H9 (cell line): ENCODE results near the gene RUNDC3A. TPM values are rescaled to one million over a fixed set of nuclear protein-coding genes. Genes with fewer than 3 reads are reported as not detected.
A peak's percentile ranks its signal among the peaks of the same experiment; 100 is the strongest.

Experiments used
- DNase-seq: peaks from one replicate; pipeline ENCODE4 v3.0.0-alpha.2; 2017
- H2AFZ ChIP-seq: one replicate; pipeline ENCODE4 v1.6.1; 2013; ENCODE audit warnings: mild to moderate bottlenecking, low read length, control low read depth, moderate library complexity
- H2AK5ac ChIP-seq: 2 replicates; pipeline ENCODE4 v1.6.1; 2013; ENCODE audit warnings: low read length, control low read depth, mixed read lengths; ENCODE audit not compliant: insufficient read length
- H2BK120ac ChIP-seq: one replicate; pipeline ENCODE4 v1.6.1; 2013; ENCODE audit warnings: low read depth, mild to moderate bottlenecking, low read length, control low read depth, inconsistent platforms; ENCODE audit not compliant: poor library complexity, severe bottlenecking
- H2BK12ac ChIP-seq: 2 replicates; pipeline ENCODE4 v1.6.1; 2013; ENCODE audit warnings: low read length, control low read depth, mixed read lengths, low read depth; ENCODE audit not compliant: insufficient read length
- H2BK15ac ChIP-seq: 2 replicates; pipeline ENCODE4 v1.6.1; 2013; ENCODE audit warnings: low read depth, low read length, control low read depth
- H2BK20ac ChIP-seq: one replicate; pipeline ENCODE4 v1.6.1; 2013; ENCODE audit warnings: low read depth, mild to moderate bottlenecking, low read length, control low read depth, inconsistent platforms; ENCODE audit not compliant: poor library complexity, severe bottlenecking
- H2BK5ac ChIP-seq: 2 replicates; pipeline ENCODE4 v1.6.1; 2013; ENCODE audit warnings: low read length, control low read depth, mixed read lengths; ENCODE audit not compliant: insufficient read length
- H3K14ac ChIP-seq: 2 replicates; pipeline ENCODE4 v1.6.1; 2013; ENCODE audit warnings: low read length, control low read depth; ENCODE audit not compliant: insufficient read depth
- H3K18ac ChIP-seq: 2 replicates; pipeline ENCODE4 v1.6.1; 2013; ENCODE audit warnings: low read depth, mild to moderate bottlenecking, mixed read lengths, low read length, control low read depth; ENCODE audit not compliant: insufficient read length
- H3K23ac ChIP-seq: 2 replicates; pipeline ENCODE4 v1.6.1; 2013; ENCODE audit warnings: low read length, control low read depth, mixed read lengths, low read depth; ENCODE audit not compliant: insufficient read length
- H3K23me2 ChIP-seq: 2 replicates; pipeline ENCODE4 v1.6.1; 2013; ENCODE audit warnings: low read depth, mild to moderate bottlenecking, mixed read lengths, low read length, control low read depth; ENCODE audit not compliant: insufficient read length, poor library complexity, severe bottlenecking
- H3K27ac ChIP-seq: 2 replicates; pipeline ENCODE4 v1.5.1; 2013; ENCODE audit warnings: low read length, control low read depth, mixed read lengths, low read depth; ENCODE audit not compliant: insufficient read length
- H3K27me3 ChIP-seq: 2 replicates; pipeline ENCODE4 v1.6.1; 2013; ENCODE audit warnings: low read length, control low read depth, inconsistent platforms; ENCODE audit not compliant: insufficient read depth
- H3K4ac ChIP-seq: 2 replicates; pipeline ENCODE4 v1.6.1; 2013; ENCODE audit warnings: low read depth, mild to moderate bottlenecking, control low read depth, inconsistent platforms, low read length, moderate library complexity
- H3K4me1 ChIP-seq: 2 replicates; pipeline ENCODE4 v1.6.1; 2013; ENCODE audit warnings: low read length, control low read depth, inconsistent platforms; ENCODE audit not compliant: insufficient read depth
- H3K4me2 ChIP-seq: 2 replicates; pipeline ENCODE4 v1.6.1; 2013; ENCODE audit warnings: low read length, control low read depth, mixed read lengths; ENCODE audit not compliant: insufficient read length, insufficient read depth
- H3K56ac ChIP-seq: 2 replicates; pipeline ENCODE4 v1.6.1; 2013; ENCODE audit warnings: low read depth, mild to moderate bottlenecking, mixed read lengths, low read length, control low read depth; ENCODE audit not compliant: insufficient read length
- H3K79me1 ChIP-seq: 2 replicates; pipeline ENCODE4 v1.6.1; 2013; ENCODE audit warnings: low read depth, mild to moderate bottlenecking, moderate library complexity, low read length, control low read depth, inconsistent platforms; ENCODE audit not compliant: insufficient read depth, poor library complexity, severe bottlenecking
- H3K79me2 ChIP-seq: 2 replicates; pipeline ENCODE4 v1.6.1; 2013; ENCODE audit warnings: low read length, control low read depth, inconsistent platforms; ENCODE audit not compliant: insufficient read depth
- H3K9ac ChIP-seq: 2 replicates; pipeline ENCODE4 v1.6.1; 2013; ENCODE audit warnings: low read length, control low read depth, mixed read lengths; ENCODE audit not compliant: insufficient read length; ENCODE audit errors: extremely low read depth
- H3K9me3 ChIP-seq: one replicate; pipeline ENCODE4 v1.6.1; 2013; ENCODE audit warnings: low read depth, low read length, inconsistent platforms; ENCODE audit not compliant: control insufficient read depth
- H3T11ph ChIP-seq: one replicate; pipeline ENCODE4 v1.6.1; 2013; ENCODE audit warnings: mild to moderate bottlenecking, low read length, control low read depth, inconsistent platforms
- H4K20me1 ChIP-seq: one replicate; pipeline ENCODE4 v1.6.1; 2013; ENCODE audit not compliant: control insufficient read depth, insufficient read length, insufficient read depth
- H4K5ac ChIP-seq: 2 replicates; pipeline ENCODE4 v1.6.1; 2013; ENCODE audit warnings: low read depth, mild to moderate bottlenecking, mixed read lengths, low read length, control low read depth; ENCODE audit not compliant: insufficient read length
- H4K8ac ChIP-seq: replicated peaks from 2 replicates; pipeline ENCODE4 v1.6.1; 2013; ENCODE audit warnings: low read length, control low read depth, mixed read lengths, low read depth; ENCODE audit not compliant: insufficient read length
- H4K91ac ChIP-seq: 2 replicates; pipeline ENCODE4 v1.6.1; 2013; ENCODE audit warnings: low read depth, mild to moderate bottlenecking, moderate library complexity, mixed read lengths, low read length, control low read depth; ENCODE audit not compliant: insufficient read length
- H3K27ac Mint-ChIP-seq, 3 experiments: 2 replicates in 2 of 3; 3 replicates in 1 of 3; pipeline ENCODE4 v1.8.0; 2020 to 2021; ENCODE audit warnings: mixed read lengths in 3 of 3, mild to moderate bottlenecking in 1 of 3, moderate library complexity in 1 of 3
- H3K27me3 Mint-ChIP-seq: 2 replicates; pipeline ENCODE4 v1.8.0; 2021; ENCODE audit warnings: low read depth, mild to moderate bottlenecking, moderate library complexity, mixed read lengths
- H3K36me3 Mint-ChIP-seq, 3 experiments: 2 replicates in 2 of 3; 3 replicates in 1 of 3; pipeline ENCODE4 v1.8.0; 2020 to 2021; ENCODE audit warnings: low read depth in 3 of 3, mixed read lengths in 3 of 3; ENCODE audit not compliant: insufficient read depth in 1 of 3
- H3K4me1 Mint-ChIP-seq, 2 experiments: 2 replicates each; pipeline ENCODE4 v1.8.0; 2020; ENCODE audit warnings: mixed read lengths in 2 of 2
- H3K4me3 Mint-ChIP-seq, 2 experiments: 2 replicates in 1 of 2; 3 replicates in 1 of 2; pipeline ENCODE4 v1.8.0; 2020 to 2021; ENCODE audit warnings: mild to moderate bottlenecking in 2 of 2, mixed read lengths in 2 of 2, moderate library complexity in 1 of 2
- H3K9me3 Mint-ChIP-seq, 2 experiments: 2 replicates in 1 of 2; 3 replicates in 1 of 2; pipeline ENCODE4 v1.8.0; 2020; ENCODE audit warnings: mild to moderate bottlenecking in 2 of 2, mixed read lengths in 2 of 2, moderate library complexity in 1 of 2
- CTCF ChIP-seq: fragments of 200-600 bp; sonication (generic); conservative IDR thresholded peaks from 3 replicates; pipeline ENCODE4 v1.8.0; 2021; ENCODE audit warnings: antibody characterized with exemption, mild to moderate bottlenecking
- WGBS: extraction: QIAGEN DNeasy Blood & Tissue Kit; methylation state at CpG from one replicate; pipeline ENCODE4 v1.1.7; 2013; ENCODE audit warnings: missing lambda C conversion rate, low lambda C conversion rate, mixed read lengths; ENCODE audit not compliant: insufficient read length; ENCODE audit errors: extremely low coverage; 5-methylcytosine and 5-hydroxymethylcytosine counted together
- total RNA-seq: library from RNA; stranded (reverse); gene quantifications from 2 replicates; pipeline ENCODE4 v1.2.1, GENCODE V29; 2021

The RUNDC3A gene
- total RNA-seq, 1 experiment from 2014 or later = 3.8 TPM

- H3K27ac ChIP-seq = no peak within 1 kb of the TSS
- H3K9me3 Mint-ChIP-seq = no peaks in the 10 kb centered on the region
- no peak within 1 kb of the TSS for H2BK12ac ChIP-seq
- no peaks in the 10 kb centered on the region for H3K23me2 ChIP-seq
- no CpG with 5 or more reads among the region's 14 CpGs for WGBS
- H3K56ac ChIP-seq = no peak within 1 kb of the TSS
- no peak within 1 kb of the TSS for H2BK20ac ChIP-seq
- no peak for TF ChIP-seq CTCF
- H3K79me2 ChIP-seq = no peaks in the 10 kb centered on the region
- no peak within 1 kb of the TSS for H2BK5ac ChIP-seq
- no peak within 1 kb of the TSS for H4K8ac ChIP-seq
- no peaks in the 10 kb centered on the region for H3K4me1 ChIP-seq
- peak within 1 kb of the TSS in 2 of 3 experiments; percentile 62 to 78; a peak in 2 of 7 replicates for H3K27ac Mint-ChIP-seq
- no peak within 1 kb of the TSS for H3K4me2 ChIP-seq
- H3K4me1 Mint-ChIP-seq = peaks cover 10 to 13% of the 10 kb centered on the region in 2 experiments
- H2BK120ac ChIP-seq = no peak within 1 kb of the TSS
- no peak within 1 kb of the TSS for H2AK5ac ChIP-seq
- no peak within 1 kb of the TSS for H2BK15ac ChIP-seq
- no peak for DNase-seq
- H3K23ac ChIP-seq = no peak within 1 kb of the TSS
- no peak within 1 kb of the TSS for H3T11ph ChIP-seq
- no peaks in the 10 kb centered on the region for H4K20me1 ChIP-seq
- no peak within 1 kb of the TSS for H3K4me3 Mint-ChIP-seq
- no peak within 1 kb of the TSS for H3K9ac ChIP-seq
- no peaks in the 10 kb centered on the region for H3K79me1 ChIP-seq
- H4K91ac ChIP-seq = no peak within 1 kb of the TSS
- H4K5ac ChIP-seq = no peak within 1 kb of the TSS
- H3K4ac ChIP-seq = no peak within 1 kb of the TSS
- H3K36me3 Mint-ChIP-seq = no peaks in the 10 kb centered on the region; a peak in 1 of 7 replicates
- no peaks in the 10 kb centered on the region for H3K27me3 ChIP-seq
- H3K18ac ChIP-seq = no peak within 1 kb of the TSS
- no peak within 1 kb of the TSS for H2AFZ ChIP-seq
- no peak within 1 kb of the TSS for H3K14ac ChIP-seq
- H3K9me3 ChIP-seq = no peaks in the 10 kb centered on the region
- H3K27me3 Mint-ChIP-seq = peaks cover 11% of the 10 kb centered on the region
These were observed 40.4 kb upstream of the RUNDC3A start, which contains the start of gene SLC4A1 for GRCh38 chr17:44267818-44268490. Gene SLC4A1, minus strand, starts transcription at chr17:44268135. Its CDS starts 5,269 bp downstream, at chr17:44262866.
